ENCODE measurements around the gene MPV17L2.

DNA sequence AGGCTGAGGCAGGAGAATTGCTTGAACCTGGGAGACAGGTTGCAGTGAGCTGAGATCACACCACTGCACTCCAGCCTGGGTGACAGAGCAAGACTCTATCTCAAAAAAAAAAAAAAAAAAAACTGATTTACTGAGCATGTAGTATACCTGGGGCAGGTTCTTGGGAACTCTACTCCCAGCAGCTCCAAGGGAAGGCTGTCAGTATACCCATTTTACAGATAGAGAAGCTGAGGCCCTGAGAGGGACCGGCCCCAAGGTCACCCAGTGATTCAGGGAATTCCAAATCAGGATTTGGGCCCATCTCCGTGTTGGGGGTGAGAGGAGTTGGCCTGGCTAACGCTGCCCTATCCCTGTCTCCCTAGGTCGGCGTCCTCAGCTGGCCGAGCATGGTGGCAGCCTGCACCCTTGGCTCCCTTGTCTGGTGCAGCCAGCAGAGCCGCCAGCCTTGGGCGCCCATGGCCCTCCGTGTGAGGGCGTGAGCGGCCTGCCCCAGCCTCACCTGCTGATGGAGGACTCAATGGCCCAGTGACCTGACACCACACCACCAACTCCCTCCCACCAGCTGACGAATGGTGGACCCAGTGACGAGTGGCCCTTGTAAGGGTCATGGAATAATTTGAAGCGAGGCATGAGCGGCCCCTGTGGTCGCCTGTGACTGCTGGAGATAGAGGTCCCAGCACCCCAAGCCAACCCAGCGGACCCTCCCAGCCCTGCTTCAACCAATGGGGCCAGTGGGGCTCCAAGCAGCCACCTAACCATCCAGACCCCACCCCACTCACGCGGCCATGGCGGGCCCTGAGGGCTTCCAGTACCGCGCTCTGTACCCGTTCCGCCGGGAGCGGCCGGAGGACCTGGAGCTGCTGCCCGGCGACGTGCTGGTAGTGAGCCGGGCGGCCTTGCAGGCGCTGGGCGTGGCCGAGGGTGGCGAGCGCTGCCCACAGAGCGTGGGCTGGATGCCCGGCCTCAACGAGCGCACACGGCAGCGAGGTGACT, 37.6 kb upstream of the MPV17L2 start:
- TF ChIP-seq, protein P1, sequence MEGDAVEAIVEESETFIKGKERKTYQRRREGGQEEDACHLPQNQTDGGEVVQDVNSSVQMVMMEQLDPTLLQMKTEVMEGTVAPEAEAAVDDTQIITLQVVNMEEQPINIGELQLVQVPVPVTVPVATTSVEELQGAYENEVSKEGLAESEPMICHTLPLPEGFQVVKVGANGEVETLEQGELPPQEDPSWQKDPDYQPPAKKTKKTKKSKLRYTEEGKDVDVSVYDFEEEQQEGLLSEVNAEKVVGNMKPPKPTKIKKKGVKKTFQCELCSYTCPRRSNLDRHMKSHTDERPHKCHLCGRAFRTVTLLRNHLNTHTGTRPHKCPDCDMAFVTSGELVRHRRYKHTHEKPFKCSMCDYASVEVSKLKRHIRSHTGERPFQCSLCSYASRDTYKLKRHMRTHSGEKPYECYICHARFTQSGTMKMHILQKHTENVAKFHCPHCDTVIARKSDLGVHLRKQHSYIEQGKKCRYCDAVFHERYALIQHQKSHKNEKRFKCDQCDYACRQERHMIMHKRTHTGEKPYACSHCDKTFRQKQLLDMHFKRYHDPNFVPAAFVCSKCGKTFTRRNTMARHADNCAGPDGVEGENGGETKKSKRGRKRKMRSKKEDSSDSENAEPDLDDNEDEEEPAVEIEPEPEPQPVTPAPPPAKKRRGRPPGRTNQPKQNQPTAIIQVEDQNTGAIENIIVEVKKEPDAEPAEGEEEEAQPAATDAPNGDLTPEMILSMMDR (IDR thresholded peaks at IDR 0.05), result no peak
- TF ChIP-seq ZFX (IDR thresholded peaks at IDR 0.05; ENCODE audit: borderline replicate concordance), result no peak

Measured in 22Rv1 (cell line).